Measurements from ENCODE around the gene CDHR3.

GRCh38 chr7:105980645-105981396, 17.8 kb downstream of the CDHR3 start:
- TF ChIP-seq CTCF (conservative IDR thresholded peaks at IDR 0.05 in 1 of 2, IDR thresholded peaks at IDR 0.05 in 1 of 2; ENCODE audit: low read depth in 1 of 2, low read length in 2 of 2) (no peak), EZH2 (IDR thresholded peaks at IDR 0.05; ENCODE audit: low read length, missing control alignments) (no peak)

Data from fibroblast of lung (primary cell).